ENCODE results near the gene RBMS3. TPM values are rescaled to one million over a fixed set of nuclear protein-coding genes. Genes with fewer than 3 reads are reported as not detected.

The RBMS3 gene
- total and polyA plus RNA-seq, 5 donors from 2014 or later, result 5.2 to 18.8 (median 8.5) TPM

GRCh38 chr3:29557825-29558224 is 277.0 kb downstream of the RBMS3 start:
- Histone ChIP-seq H3K27ac (ENCODE audit: insufficient read depth, low read length, poor library complexity, severe bottlenecking) (no peak overlapping the region), H3K9me3 (ENCODE audit: control insufficient read depth in 2 of 2, low read length in 2 of 2) (no peaks in the 10 kb centered on the region), H3K4me3 (ENCODE audit: low read depth, low read length) (no peak overlapping the region), H3K27me3 (ENCODE audit: control insufficient read depth, insufficient read depth, low read length) (no peaks in the 10 kb centered on the region), H3K36me3 (ENCODE audit: control insufficient read depth, insufficient read depth, low read length) (no peaks in the 10 kb centered on the region), H3K4me1 (ENCODE audit: control insufficient read depth, insufficient read depth, low read length, poor library complexity, severe bottlenecking) (no peaks in the 10 kb centered on the region)
- Mint-ChIP-seq H3K27ac (no peak overlapping the region), H3K4me3 (no peak overlapping the region), H3K9me3 (peaks cover 0 to 1% (median 0%) of the 10 kb centered on the region in 7 donors), H3K36me3 (no peaks in the 10 kb centered on the region), H3K27me3 (no peaks in the 10 kb centered on the region), H3K4me1 (peaks cover 0 to 8% (median 1%) of the 10 kb centered on the region in 4 donors)
- DNase-seq (no peak), ATAC-seq (ENCODE audit: low read depth in 2 of 2) (no peak)

- Mint-ChIP-seq H3K4me3 (no peak overlapping the region), H3K36me3 (no peaks in the 10 kb centered on the region), H3K27me3 (no peaks in the 10 kb centered on the region), H3K27ac (no peak overlapping the region), H3K9me3 (peaks cover 0 to 1% (median 0%) of the 10 kb centered on the region in 7 donors), H3K4me1 (peaks cover 0 to 8% (median 1%) of the 10 kb centered on the region in 4 donors)
- Histone ChIP-seq H3K27me3 (ENCODE audit: control insufficient read depth, insufficient read depth, low read length) (no peaks in the 10 kb centered on the region), H3K36me3 (ENCODE audit: control insufficient read depth, insufficient read depth, low read length) (no peaks in the 10 kb centered on the region), H3K4me3 (ENCODE audit: low read depth, low read length) (no peak overlapping the region), H3K9me3 (ENCODE audit: control insufficient read depth in 2 of 2, low read length in 2 of 2) (no peaks in the 10 kb centered on the region), H3K27ac (ENCODE audit: insufficient read depth, low read length, poor library complexity, severe bottlenecking) (no peak overlapping the region), H3K4me1 (ENCODE audit: control insufficient read depth, insufficient read depth, low read length, poor library complexity, severe bottlenecking) (no peaks in the 10 kb centered on the region)
- no peak for ATAC-seq (ENCODE audit: low read depth in 2 of 2)
- DNase-seq, result no peak
Observed at GRCh38 chr3:29559741-29560465, 279.0 kb downstream of the RBMS3 start.

GRCh38 chr3:29561651-29562149 is 280.8 kb downstream of the RBMS3 start:
- H3K27ac ChIP-seq (ENCODE audit: insufficient read depth, low read length, poor library complexity, severe bottlenecking), result no peak overlapping the region
- H3K36me3 ChIP-seq (ENCODE audit: control insufficient read depth, insufficient read depth, low read length), result no peaks in the 10 kb centered on the region
- Mint-ChIP-seq H3K4me3 (no peak overlapping the region), H3K36me3 (no peaks in the 10 kb centered on the region), H3K4me1 (peaks cover 0 to 6% (median 1%) of the 10 kb centered on the region in 4 donors), H3K27ac (no peak overlapping the region), H3K27me3 (no peaks in the 10 kb centered on the region), H3K9me3 (peaks cover 0 to 1% (median 0%) of the 10 kb centered on the region in 7 donors)
- H3K27me3 ChIP-seq (ENCODE audit: control insufficient read depth, insufficient read depth, low read length), result no peaks in the 10 kb centered on the region
- no peaks in the 10 kb centered on the region for H3K4me1 ChIP-seq (ENCODE audit: control insufficient read depth, insufficient read depth, low read length, poor library complexity, severe bottlenecking)
- DNase-seq, result no peak
- ATAC-seq (ENCODE audit: low read depth in 2 of 2), result no peak
- no peak overlapping the region for H3K4me3 ChIP-seq (ENCODE audit: low read depth, low read length)
- no peaks in the 10 kb centered on the region for H3K9me3 ChIP-seq (ENCODE audit: control insufficient read depth in 2 of 2, low read length in 2 of 2)

GRCh38 chr3:29565236-29565635 is 284.4 kb downstream of the RBMS3 start:
- H3K27me3 ChIP-seq (ENCODE audit: control insufficient read depth, insufficient read depth, low read length), result no peaks in the 10 kb centered on the region
- H3K4me1 ChIP-seq (ENCODE audit: control insufficient read depth, insufficient read depth, low read length, poor library complexity, severe bottlenecking), result no peaks in the 10 kb centered on the region
- H3K27ac Mint-ChIP-seq, result no peak overlapping the region
- no peaks in the 10 kb centered on the region for H3K36me3 ChIP-seq (ENCODE audit: control insufficient read depth, insufficient read depth, low read length)
- H3K27me3 Mint-ChIP-seq, result no peaks in the 10 kb centered on the region
- no peak for DNase-seq
- H3K4me3 ChIP-seq (ENCODE audit: low read depth, low read length), result no peak overlapping the region
- H3K9me3 ChIP-seq (ENCODE audit: control insufficient read depth in 2 of 2, low read length in 2 of 2), result no peaks in the 10 kb centered on the region
- no peak overlapping the region for H3K27ac ChIP-seq (ENCODE audit: insufficient read depth, low read length, poor library complexity, severe bottlenecking)
- H3K9me3 Mint-ChIP-seq, result peaks cover 0 to 4% (median 0%) of the 10 kb centered on the region in 7 donors
- H3K4me3 Mint-ChIP-seq, result no peak overlapping the region
- no peaks in the 10 kb centered on the region for H3K36me3 Mint-ChIP-seq
- ATAC-seq (ENCODE audit: low read depth in 2 of 2), result no peak
- peaks cover 0 to 2% (median under 1%) of the 10 kb centered on the region in 4 donors for H3K4me1 Mint-ChIP-seq

- Histone ChIP-seq H3K4me3 (ENCODE audit: low read depth, low read length) (no peak overlapping the region), H3K27me3 (ENCODE audit: control insufficient read depth, insufficient read depth, low read length) (no peaks in the 10 kb centered on the region), H3K27ac (ENCODE audit: insufficient read depth, low read length, poor library complexity, severe bottlenecking) (no peak overlapping the region), H3K4me1 (ENCODE audit: control insufficient read depth, insufficient read depth, low read length, poor library complexity, severe bottlenecking) (no peaks in the 10 kb centered on the region), H3K9me3 (ENCODE audit: control insufficient read depth in 2 of 2, low read length in 2 of 2) (no peaks in the 10 kb centered on the region), H3K36me3 (ENCODE audit: control insufficient read depth, insufficient read depth, low read length) (no peaks in the 10 kb centered on the region)
- ATAC-seq (ENCODE audit: low read depth in 2 of 2) (no peak), DNase-seq (no peak)
- Mint-ChIP-seq H3K27ac (no peak overlapping the region), H3K27me3 (no peaks in the 10 kb centered on the region), H3K9me3 (peaks cover 0 to 13% (median 1%) of the 10 kb centered on the region in 7 donors), H3K4me1 (peaks cover 0 to 2% (median 0%) of the 10 kb centered on the region in 4 donors), H3K36me3 (no peaks in the 10 kb centered on the region), H3K4me3 (no peak overlapping the region)
Observed at GRCh38 chr3:29567501-29567900, 286.6 kb downstream of the RBMS3 start.

GRCh38 chr3:29568355-29568754 is 287.5 kb downstream of the RBMS3 start:
- H3K9me3 ChIP-seq (ENCODE audit: control insufficient read depth in 2 of 2, low read length in 2 of 2), result no peaks in the 10 kb centered on the region
- Mint-ChIP-seq H3K4me1 (no peaks in the 10 kb centered on the region), H3K4me3 (no peak overlapping the region), H3K27me3 (no peaks in the 10 kb centered on the region), H3K27ac (no peak overlapping the region), H3K36me3 (no peaks in the 10 kb centered on the region), H3K9me3 (peaks cover 0 to 13% (median 3%) of the 10 kb centered on the region in 7 donors)
- H3K36me3 ChIP-seq (ENCODE audit: control insufficient read depth, insufficient read depth, low read length), result no peaks in the 10 kb centered on the region
- H3K27me3 ChIP-seq (ENCODE audit: control insufficient read depth, insufficient read depth, low read length), result no peaks in the 10 kb centered on the region
- H3K27ac ChIP-seq (ENCODE audit: insufficient read depth, low read length, poor library complexity, severe bottlenecking), result no peak overlapping the region
- no peaks in the 10 kb centered on the region for H3K4me1 ChIP-seq (ENCODE audit: control insufficient read depth, insufficient read depth, low read length, poor library complexity, severe bottlenecking)
- no peak for ATAC-seq (ENCODE audit: low read depth in 2 of 2)
- DNase-seq, result no peak
- no peak overlapping the region for H3K4me3 ChIP-seq (ENCODE audit: low read depth, low read length)

GRCh38 chr3:29576181-29576580 is 295.3 kb downstream of the RBMS3 start:
- Histone ChIP-seq H3K4me3 (ENCODE audit: low read depth, low read length) (no peak overlapping the region), H3K27me3 (ENCODE audit: control insufficient read depth, insufficient read depth, low read length) (no peaks in the 10 kb centered on the region), H3K27ac (ENCODE audit: insufficient read depth, low read length, poor library complexity, severe bottlenecking) (no peak overlapping the region), H3K4me1 (ENCODE audit: control insufficient read depth, insufficient read depth, low read length, poor library complexity, severe bottlenecking) (no peaks in the 10 kb centered on the region), H3K36me3 (ENCODE audit: control insufficient read depth, insufficient read depth, low read length) (no peaks in the 10 kb centered on the region), H3K9me3 (ENCODE audit: control insufficient read depth in 2 of 2, low read length in 2 of 2) (no peaks in the 10 kb centered on the region)
- ATAC-seq (ENCODE audit: low read depth in 2 of 2) (no peak), DNase-seq (no peak)
- H3K4me3 Mint-ChIP-seq, result no peak overlapping the region
- peaks cover 6% of the 10 kb centered on the region for H3K36me3 Mint-ChIP-seq
- peaks cover 0 to 2% (median 0%) of the 10 kb centered on the region in 4 donors for H3K4me1 Mint-ChIP-seq
- H3K27me3 Mint-ChIP-seq, result no peaks in the 10 kb centered on the region
- peaks cover 0 to 10% (median 6%) of the 10 kb centered on the region in 7 donors for H3K9me3 Mint-ChIP-seq
- H3K27ac Mint-ChIP-seq, result no peak overlapping the region

GRCh38 chr3:29576675-29577074 is 295.8 kb downstream of the RBMS3 start:
- Mint-ChIP-seq H3K4me3 (no peak overlapping the region), H3K27ac (no peak overlapping the region), H3K9me3 (peaks cover 0 to 10% (median 4%) of the 10 kb centered on the region in 7 donors), H3K36me3 (peaks cover 6% of the 10 kb centered on the region), H3K4me1 (peaks cover 0 to 2% (median 0%) of the 10 kb centered on the region in 4 donors), H3K27me3 (no peaks in the 10 kb centered on the region)
- H3K4me3 ChIP-seq (ENCODE audit: low read depth, low read length), result no peak overlapping the region
- H3K36me3 ChIP-seq (ENCODE audit: control insufficient read depth, insufficient read depth, low read length), result no peaks in the 10 kb centered on the region
- no peaks in the 10 kb centered on the region for H3K9me3 ChIP-seq (ENCODE audit: control insufficient read depth in 2 of 2, low read length in 2 of 2)
- H3K27ac ChIP-seq (ENCODE audit: insufficient read depth, low read length, poor library complexity, severe bottlenecking), result no peak overlapping the region
- no peaks in the 10 kb centered on the region for H3K4me1 ChIP-seq (ENCODE audit: control insufficient read depth, insufficient read depth, low read length, poor library complexity, severe bottlenecking)
- no peaks in the 10 kb centered on the region for H3K27me3 ChIP-seq (ENCODE audit: control insufficient read depth, insufficient read depth, low read length)
- DNase-seq (no peak), ATAC-seq (ENCODE audit: low read depth in 2 of 2) (no peak)

Data from CD4-positive, CD25-positive, alpha-beta regulatory T cell (primary cell).